ENCODE measurements around the gene NFIA. TPM values are rescaled to one million over a fixed set of nuclear protein-coding genes. Genes with fewer than 3 reads are reported as not detected.

Gene NFIA
- total RNA-seq, 1 experiment from 2014 or later = 20.9 TPM

DNA sequence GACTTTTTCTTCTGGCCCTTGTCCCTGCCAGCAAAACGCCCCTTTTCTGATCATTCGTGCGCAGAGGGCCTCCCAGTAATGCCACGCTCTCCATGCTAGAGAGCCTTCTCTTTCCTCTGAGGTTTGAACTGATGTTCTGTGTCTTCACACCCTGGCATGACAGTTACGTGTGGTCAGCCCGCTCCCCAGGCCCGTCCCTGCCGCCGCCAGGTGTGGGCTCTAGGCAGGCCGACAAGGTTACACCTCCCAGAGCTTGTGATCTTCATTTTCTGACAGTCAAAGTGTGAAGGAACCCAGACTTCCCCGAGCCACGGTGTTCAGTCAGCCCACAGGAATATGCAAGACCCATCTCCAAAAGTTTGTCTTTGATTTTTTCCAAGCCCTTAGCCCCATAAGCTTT lies 377.0 kb downstream of the NFIA start:
- no peak overlapping the region for H3K4me3 ChIP-seq (ENCODE audit: low read depth in 2 of 2, low read length in 2 of 2)
- intact Hi-C loops (cut with micrococcal nuclease; ENCODE audit: unreplicated experiment) (loop anchor here (5.0 to 10.0 kb wide), 2 partner anchors 122 to 405 kb away; no protein-coding TSS in a partner anchor), in situ Hi-C loops (cut with HindIII; ENCODE audit: low pct_unique_long_range_greater_than_20kb, low sequenced_read_pairs) (no loop called here)
- DNase-seq (ENCODE audit: low read depth, low spot score) (no peak), ATAC-seq (no peak)
- ChIA-PET POLR2A (no interaction called here), CTCF (interaction anchor here (0.6 kb wide), 2 partner anchors 160 to 392 kb away, joined by 4 to 15 read pairs; no protein-coding TSS in a partner anchor)
- H3K4me1 ChIP-seq (ENCODE audit: control insufficient read depth, insufficient read depth, low read length) = no peaks in the 10 kb centered on the region
- no peaks in the 10 kb centered on the region for H3K27me3 ChIP-seq (ENCODE audit: control insufficient read depth, insufficient read depth, low read length)
- no peak for TF ChIP-seq SIN3A (IDR thresholded peaks at IDR 0.05; ENCODE audit: borderline replicate concordance, insufficient read depth, low read depth, low read length)
- no TSS peak for BruUV-seq (replicated peaks)
- H3K9me3 ChIP-seq (ENCODE audit: control insufficient read depth, insufficient read depth, low read depth, low read length) = no peaks in the 10 kb centered on the region
- H3K36me3 ChIP-seq (ENCODE audit: control insufficient read depth, insufficient read depth, low read length) = peaks cover 5% of the 10 kb centered on the region; the same call in 1 of the 2 replicates
- H3K27ac ChIP-seq (ENCODE audit: low read length) = no peak overlapping the region

DNA sequence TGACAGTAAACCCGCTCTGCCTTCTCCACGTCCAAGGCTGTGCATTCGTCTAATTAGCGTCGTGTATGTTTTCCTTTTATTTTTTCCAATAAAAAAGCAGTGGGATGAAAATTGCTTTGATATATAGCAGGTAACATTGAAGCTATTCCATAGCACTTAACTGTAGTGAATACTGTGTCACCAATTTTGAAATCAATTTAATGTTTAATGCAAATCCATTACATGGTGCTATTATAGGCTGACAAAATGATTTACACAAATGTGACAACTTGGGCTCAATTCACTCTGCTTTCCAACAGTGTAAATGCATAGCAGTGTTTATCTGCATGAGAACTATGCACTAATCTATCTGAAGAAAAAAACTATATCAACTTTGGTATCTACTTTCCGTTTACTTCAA lies 377.8 kb downstream of the NFIA start:
- Histone ChIP-seq H3K27ac (ENCODE audit: low read length) (no peak overlapping the region), H3K27me3 (ENCODE audit: control insufficient read depth, insufficient read depth, low read length) (no peaks in the 10 kb centered on the region), H3K4me3 (ENCODE audit: low read depth in 2 of 2, low read length in 2 of 2) (no peak overlapping the region), H3K36me3 (ENCODE audit: control insufficient read depth, insufficient read depth, low read length) (peaks cover 5% of the 10 kb centered on the region; the same call in 1 of the 2 replicates), H3K9me3 (ENCODE audit: control insufficient read depth, insufficient read depth, low read depth, low read length) (no peaks in the 10 kb centered on the region), H3K4me1 (ENCODE audit: control insufficient read depth, insufficient read depth, low read length) (no peaks in the 10 kb centered on the region)
- no TSS peak for BruUV-seq (replicated peaks)
- no peak for ATAC-seq
- intact Hi-C loops (cut with micrococcal nuclease; ENCODE audit: unreplicated experiment) = no loop called here
- ChIA-PET POLR2A (interaction anchor here (0.7 kb wide), 1 partner anchor 129 kb away, joined by 3 read pairs; no protein-coding TSS in a partner anchor), CTCF (interaction anchor here (0.6 kb wide), 1 partner anchor 159 kb away, joined by 4 read pairs; no protein-coding TSS in a partner anchor)
- TF ChIP-seq, protein P1, sequence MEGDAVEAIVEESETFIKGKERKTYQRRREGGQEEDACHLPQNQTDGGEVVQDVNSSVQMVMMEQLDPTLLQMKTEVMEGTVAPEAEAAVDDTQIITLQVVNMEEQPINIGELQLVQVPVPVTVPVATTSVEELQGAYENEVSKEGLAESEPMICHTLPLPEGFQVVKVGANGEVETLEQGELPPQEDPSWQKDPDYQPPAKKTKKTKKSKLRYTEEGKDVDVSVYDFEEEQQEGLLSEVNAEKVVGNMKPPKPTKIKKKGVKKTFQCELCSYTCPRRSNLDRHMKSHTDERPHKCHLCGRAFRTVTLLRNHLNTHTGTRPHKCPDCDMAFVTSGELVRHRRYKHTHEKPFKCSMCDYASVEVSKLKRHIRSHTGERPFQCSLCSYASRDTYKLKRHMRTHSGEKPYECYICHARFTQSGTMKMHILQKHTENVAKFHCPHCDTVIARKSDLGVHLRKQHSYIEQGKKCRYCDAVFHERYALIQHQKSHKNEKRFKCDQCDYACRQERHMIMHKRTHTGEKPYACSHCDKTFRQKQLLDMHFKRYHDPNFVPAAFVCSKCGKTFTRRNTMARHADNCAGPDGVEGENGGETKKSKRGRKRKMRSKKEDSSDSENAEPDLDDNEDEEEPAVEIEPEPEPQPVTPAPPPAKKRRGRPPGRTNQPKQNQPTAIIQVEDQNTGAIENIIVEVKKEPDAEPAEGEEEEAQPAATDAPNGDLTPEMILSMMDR (IDR thresholded peaks at IDR 0.05) = no peak
- TF ChIP-seq TCF7L2 (IDR thresholded peaks at IDR 0.05; ENCODE audit: low read depth, low read length) (no peak), SIN3A (IDR thresholded peaks at IDR 0.05; ENCODE audit: borderline replicate concordance, insufficient read depth, low read depth, low read length) (no peak), POLR2AphosphoS5 (IDR thresholded peaks at IDR 0.05; ENCODE audit: low read depth, low read length) (no peak)
- TF ChIP-seq, protein P2, sequence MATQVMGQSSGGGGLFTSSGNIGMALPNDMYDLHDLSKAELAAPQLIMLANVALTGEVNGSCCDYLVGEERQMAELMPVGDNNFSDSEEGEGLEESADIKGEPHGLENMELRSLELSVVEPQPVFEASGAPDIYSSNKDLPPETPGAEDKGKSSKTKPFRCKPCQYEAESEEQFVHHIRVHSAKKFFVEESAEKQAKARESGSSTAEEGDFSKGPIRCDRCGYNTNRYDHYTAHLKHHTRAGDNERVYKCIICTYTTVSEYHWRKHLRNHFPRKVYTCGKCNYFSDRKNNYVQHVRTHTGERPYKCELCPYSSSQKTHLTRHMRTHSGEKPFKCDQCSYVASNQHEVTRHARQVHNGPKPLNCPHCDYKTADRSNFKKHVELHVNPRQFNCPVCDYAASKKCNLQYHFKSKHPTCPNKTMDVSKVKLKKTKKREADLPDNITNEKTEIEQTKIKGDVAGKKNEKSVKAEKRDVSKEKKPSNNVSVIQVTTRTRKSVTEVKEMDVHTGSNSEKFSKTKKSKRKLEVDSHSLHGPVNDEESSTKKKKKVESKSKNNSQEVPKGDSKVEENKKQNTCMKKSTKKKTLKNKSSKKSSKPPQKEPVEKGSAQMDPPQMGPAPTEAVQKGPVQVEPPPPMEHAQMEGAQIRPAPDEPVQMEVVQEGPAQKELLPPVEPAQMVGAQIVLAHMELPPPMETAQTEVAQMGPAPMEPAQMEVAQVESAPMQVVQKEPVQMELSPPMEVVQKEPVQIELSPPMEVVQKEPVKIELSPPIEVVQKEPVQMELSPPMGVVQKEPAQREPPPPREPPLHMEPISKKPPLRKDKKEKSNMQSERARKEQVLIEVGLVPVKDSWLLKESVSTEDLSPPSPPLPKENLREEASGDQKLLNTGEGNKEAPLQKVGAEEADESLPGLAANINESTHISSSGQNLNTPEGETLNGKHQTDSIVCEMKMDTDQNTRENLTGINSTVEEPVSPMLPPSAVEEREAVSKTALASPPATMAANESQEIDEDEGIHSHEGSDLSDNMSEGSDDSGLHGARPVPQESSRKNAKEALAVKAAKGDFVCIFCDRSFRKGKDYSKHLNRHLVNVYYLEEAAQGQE (IDR thresholded peaks at IDR 0.05; ENCODE audit: insufficient read depth in 1 of 2, low read depth in 2 of 2, low read length in 1 of 2) = no peak
- in situ Hi-C loops (cut with HindIII; ENCODE audit: low pct_unique_long_range_greater_than_20kb, low sequenced_read_pairs) = no loop called here
- DNase-seq (ENCODE audit: low read depth, low spot score) = no peak

Data from Panc1 (cell line).